Suprapubic skin (tissue), 4 donors: ENCODE measurements around the gene KCP. TPM values are rescaled to one million over a fixed set of nuclear protein-coding genes. Genes with fewer than 3 reads are reported as not detected.

Source experiments
- DNase-seq, 2 donors: peaks; one replicate each; pipeline ENCODE4 v3.0.0-alpha.2; 2019; ENCODE audit warnings: low spot score in 2 of 2
- H3K27ac ChIP-seq: fragments of 200-600 bp; sonication (generic); one replicate; pipeline ENCODE4 v1.5.1; 2019
- H3K27me3 ChIP-seq: fragments of 200-600 bp; sonication (generic); one replicate; pipeline ENCODE4 v1.5.1; 2019
- H3K36me3 ChIP-seq: fragments of 200-600 bp; sonication (generic); one replicate; pipeline ENCODE4 v1.5.1; 2019
- H3K4me1 ChIP-seq: fragments of 200-600 bp; sonication (generic); one replicate; pipeline ENCODE4 v1.5.1; 2019
- H3K4me3 ChIP-seq: fragments of 200-600 bp; sonication (generic); one replicate; pipeline ENCODE4 v1.5.1; 2019; ENCODE audit warnings: mild to moderate bottlenecking
- H3K9me3 ChIP-seq: fragments of 200-600 bp; sonication (generic); one replicate; pipeline ENCODE4 v1.5.1; 2019
- CTCF ChIP-seq, 2 donors: fragments of 200-600 bp in 1 of 2; fragments of 450-650 bp in 1 of 2; sonication (generic) in 1 of 2; IDR thresholded peaks; one replicate each; pipeline ENCODE4 v1.5.1; 2016 to 2019; ENCODE audit warnings: antibody characterized with exemption in 2 of 2, mild to moderate bottlenecking in 1 of 2, moderate library complexity in 1 of 2
- EP300 ChIP-seq: sonication (generic); formaldehyde crosslinking; IDR thresholded peaks from one replicate; pipeline ENCODE4 v1.6.1; 2017; ENCODE audit warnings: antibody characterized with exemption
- POLR2A ChIP-seq, 2 donors: fragments of 450-650 bp; IDR thresholded peaks; one replicate each; pipeline ENCODE4 v1.6.1; 2017; ENCODE audit warnings: antibody characterized with exemption in 2 of 2, mild to moderate bottlenecking in 2 of 2, moderate library complexity in 2 of 2
- POLR2AphosphoS5 ChIP-seq, 3 donors: sonication (generic); formaldehyde crosslinking; IDR thresholded peaks; one replicate each; pipeline ENCODE4 v1.6.1; 2017; ENCODE audit warnings: antibody characterized with exemption in 3 of 3
- WGBS: methylation state at CpG from one replicate; pipeline ENCODE4 v1.1.5; 2018; 5-methylcytosine and 5-hydroxymethylcytosine counted together
- total RNA-seq, 4 donors: library from RNA; depleted of rRNA; stranded (reverse); fragments of >200 nt; gene quantifications; one replicate each; pipeline ENCODE4 v1.1.0, GENCODE V29; 2016

The KCP gene
- total RNA-seq, 4 donors from 2014 or later = 0.17 to 0.57 (median 0.36) TPM

- H3K27ac ChIP-seq = no peak overlapping the region
- no peaks in the 10 kb centered on the region for H3K27me3 ChIP-seq
- TF ChIP-seq EP300 = no peak
- WGBS = 69% methylated on average over 25 of the region's 26 CpGs
- H3K4me3 ChIP-seq = no peak overlapping the region
- H3K9me3 ChIP-seq = no peaks in the 10 kb centered on the region
- no peaks in the 10 kb centered on the region for H3K4me1 ChIP-seq
- H3K36me3 ChIP-seq = no peaks in the 10 kb centered on the region
- DNase-seq = no peak
These were observed 25.7 kb downstream of the KCP start for GRCh38 chr7:128884561-128885369.

- TF ChIP-seq EP300 = no peak
- no peak for TF ChIP-seq POLR2A (IDR thresholded peaks at IDR 0.05)
- TF ChIP-seq CTCF (IDR thresholded peaks at IDR 0.05) = peak; percentile 87 to 92
- no peaks in the 10 kb centered on the region for H3K9me3 ChIP-seq
- no peaks in the 10 kb centered on the region for H3K4me1 ChIP-seq
- no peaks in the 10 kb centered on the region for H3K36me3 ChIP-seq
- 31% methylated on average over 18 of the region's 19 CpGs for WGBS
- no peak overlapping the region for H3K4me3 ChIP-seq
- no peaks in the 10 kb centered on the region for H3K27me3 ChIP-seq
- no peak overlapping the region for H3K27ac ChIP-seq
- DNase-seq = peak; percentile 87 to 91
These were observed 26.7 kb downstream of the KCP start for GRCh38 chr7:128883622-128884448.

GRCh38 chr7:128882134-128882533 is 28.4 kb downstream of the KCP start:
- H3K36me3 ChIP-seq = no peaks in the 10 kb centered on the region
- H3K27ac ChIP-seq = no peak overlapping the region
- WGBS = 87% methylated on average over 8 of the region's 8 CpGs
- H3K9me3 ChIP-seq = no peaks in the 10 kb centered on the region
- H3K27me3 ChIP-seq = no peaks in the 10 kb centered on the region
- no peak for DNase-seq
- no peak overlapping the region for H3K4me3 ChIP-seq
- no peaks in the 10 kb centered on the region for H3K4me1 ChIP-seq
- TF ChIP-seq EP300 (no peak), CTCF (IDR thresholded peaks at IDR 0.05) (no peak), POLR2AphosphoS5 (IDR thresholded peaks at IDR 0.05) (no peak), POLR2A (IDR thresholded peaks at IDR 0.05) (no peak)

- Histone ChIP-seq H3K4me3 (no peak overlapping the region), H3K27ac (no peak overlapping the region), H3K4me1 (no peaks in the 10 kb centered on the region), H3K27me3 (no peaks in the 10 kb centered on the region), H3K36me3 (no peaks in the 10 kb centered on the region), H3K9me3 (no peaks in the 10 kb centered on the region)
- WGBS = 89% methylated on average over 10 of the region's 10 CpGs
- peak in 1 of 2 donors; percentile 46 for DNase-seq
- TF ChIP-seq EP300 (no peak), POLR2AphosphoS5 (IDR thresholded peaks at IDR 0.05) (no peak), POLR2A (IDR thresholded peaks at IDR 0.05) (no peak), CTCF (IDR thresholded peaks at IDR 0.05) (no peak)
These were observed 28.9 kb downstream of the KCP start for GRCh38 chr7:128881458-128882125.

- no peak for TF ChIP-seq EP300
- 83% methylated on average over 9 of the region's 11 CpGs for WGBS
- Histone ChIP-seq H3K4me1 (no peaks in the 10 kb centered on the region), H3K9me3 (no peaks in the 10 kb centered on the region), H3K4me3 (no peak overlapping the region), H3K36me3 (no peaks in the 10 kb centered on the region), H3K27me3 (no peaks in the 10 kb centered on the region), H3K27ac (no peak overlapping the region)
- peak in 1 of 2 donors; percentile 58 for DNase-seq
These were observed 29.6 kb downstream of the KCP start for GRCh38 chr7:128880791-128881457.
